Liver (tissue), 9 donors: ENCODE data around the gene DPP6. TPM values are rescaled to one million over a fixed set of nuclear protein-coding genes. Genes with fewer than 3 reads are reported as not detected.

Source experiments
- DNase-seq: peaks from one replicate; pipeline ENCODE4 v3.0.0-alpha.2; 2017; ENCODE audit warnings: low spot score
- H3K27ac ChIP-seq, 2 donors: one replicate each; pipeline ENCODE4 v1.7.0; 2013; ENCODE audit warnings: inconsistent platforms in 2 of 2, low read length in 2 of 2, control low read depth in 1 of 2, low read depth in 1 of 2, mild to moderate bottlenecking in 1 of 2
- H3K27me3 ChIP-seq, 4 donors: one replicate each; pipeline versions ENCODE4 v1.6.1 to v1.7.0; 2013; ENCODE audit warnings: low read length in 3 of 4, inconsistent platforms in 1 of 4, mild to moderate bottlenecking in 1 of 4, moderate library complexity in 1 of 4; ENCODE audit not compliant: control insufficient read depth in 4 of 4, insufficient read depth in 4 of 4
- H3K36me3 ChIP-seq, 4 donors: one replicate each; pipeline versions ENCODE4 v1.6.1 to v1.7.0; 2013; ENCODE audit warnings: low read length in 3 of 4, mild to moderate bottlenecking in 3 of 4, low read depth in 1 of 4, moderate library complexity in 1 of 4; ENCODE audit not compliant: control insufficient read depth in 4 of 4, insufficient read depth in 3 of 4
- H3K4me1 ChIP-seq, 4 donors: one replicate each; pipeline versions ENCODE4 v1.6.1 to v1.7.0; 2013; ENCODE audit warnings: low read length in 3 of 4, mild to moderate bottlenecking in 3 of 4, moderate library complexity in 1 of 4; ENCODE audit not compliant: control insufficient read depth in 4 of 4, insufficient read depth in 4 of 4
- H3K4me3 ChIP-seq, 3 donors: one replicate each; pipeline versions ENCODE4 v1.6.1 to v1.7.0; 2013; ENCODE audit warnings: low read length in 3 of 3, control low read depth in 1 of 3, low read depth in 1 of 3, mild to moderate bottlenecking in 1 of 3
- H3K9ac ChIP-seq, 2 donors: one replicate each; pipeline ENCODE4 v1.7.0; 2013; ENCODE audit warnings: low read length in 2 of 2, mild to moderate bottlenecking in 2 of 2, moderate library complexity in 2 of 2, control low read depth in 1 of 2, low read depth in 1 of 2
- H3K9me3 ChIP-seq, 4 donors: one replicate each; pipeline versions ENCODE4 v1.6.1 to v1.7.0; 2013; ENCODE audit warnings: low read length in 3 of 4; ENCODE audit not compliant: control insufficient read depth in 4 of 4
- ATF3 ChIP-seq: IDR thresholded peaks from 2 replicates; pipeline ENCODE4 v1.6.1; 2016; ENCODE audit warnings: antibody characterized with exemption
- CTCF ChIP-seq: fragments of 150-350 bp; IDR thresholded peaks from 2 replicates; pipeline ENCODE4 v1.5.1; 2017; ENCODE audit warnings: improper control_type of control experiment, low read depth, low read length; ENCODE audit not compliant: missing input control
- EGR1 ChIP-seq, 2 donors: IDR thresholded peaks; 2 replicates each; pipeline ENCODE4 v1.6.1; 2016 to 2018; ENCODE audit warnings: antibody characterized with exemption in 2 of 2, low read depth in 2 of 2
- FOXA1 ChIP-seq: IDR thresholded peaks from 2 replicates; pipeline ENCODE4 v1.6.1; 2016; ENCODE audit warnings: antibody characterized with exemption
- GABPA ChIP-seq, 2 donors: IDR thresholded peaks in 1 of 2; conservative IDR thresholded peaks in 1 of 2; 2 replicates each; pipeline ENCODE4 v1.6.1; 2016; ENCODE audit warnings: antibody characterized with exemption in 2 of 2, mild to moderate bottlenecking in 1 of 2, moderate library complexity in 1 of 2
- JUND ChIP-seq, 2 donors: IDR thresholded peaks; 2 replicates each; pipeline ENCODE4 v1.6.1; 2016; ENCODE audit warnings: antibody characterized with exemption in 2 of 2
- NR2F2 ChIP-seq: IDR thresholded peaks from 2 replicates; pipeline ENCODE4 v1.6.1; 2016; ENCODE audit warnings: antibody characterized with exemption
- RAD21 ChIP-seq, 2 donors: IDR thresholded peaks; 2 replicates each; pipeline ENCODE4 v1.6.1; 2016; ENCODE audit warnings: antibody characterized with exemption in 2 of 2, mild to moderate bottlenecking in 2 of 2
- RXRA ChIP-seq, 2 donors: IDR thresholded peaks; 2 replicates each; pipeline ENCODE4 v1.6.1; 2017 to 2018; ENCODE audit warnings: antibody characterized with exemption in 2 of 2, mild to moderate bottlenecking in 1 of 2
- SP1 ChIP-seq: IDR thresholded peaks from 2 replicates; pipeline ENCODE4 v1.6.1; 2018; ENCODE audit warnings: antibody characterized with exemption, mild to moderate bottlenecking
- YY1 ChIP-seq: IDR thresholded peaks from 2 replicates; pipeline ENCODE4 v1.6.1; 2016; ENCODE audit warnings: antibody characterized with exemption, mild to moderate bottlenecking
- ZBTB33 ChIP-seq: IDR thresholded peaks from 2 replicates; pipeline ENCODE4 v1.6.1; 2016; ENCODE audit warnings: antibody characterized with exemption
- WGBS: extraction: QIAGEN DNeasy Blood & Tissue Kit; methylation state at CpG from one replicate; pipeline ENCODE4 v1.1.7; 2013; 5-methylcytosine and 5-hydroxymethylcytosine counted together
- polyA plus RNA-seq, 2 donors: library from polyadenylated mRNA; stranded (reverse) in 1 of 2; unstranded in 1 of 2; fragments of 200-250 nt in 1 of 2; fragments of >200 nt in 1 of 2; fragmentation: Nextera tagmentation in 1 of 2; extraction: Ambion mirVana in 1 of 2; gene quantifications; one replicate each; pipeline versions ENCODE4 v1.2.1 to v1.2.3, GENCODE V29; 2013 to 2015
- total RNA-seq, 2 donors: library from RNA; depleted of rRNA; stranded (reverse); fragments of >200 nt; gene quantifications; one replicate each; pipeline ENCODE4 v1.2.3, GENCODE V29; 2014
- TF ChIP-seq, protein P1 (sequence below): IDR thresholded peaks from 2 replicates; pipeline ENCODE4 v1.6.1; 2016; ENCODE audit warnings: antibody characterized with exemption, mild to moderate bottlenecking
- TF ChIP-seq, protein P2 (sequence below): IDR thresholded peaks from 2 replicates; pipeline ENCODE4 v1.6.1; 2016; ENCODE audit warnings: antibody characterized with exemption
- donor health status: healthy.
- donor health status: healthy.
- donor health status: healthy.
- donor health status: healthy.
- donor health status: healthy.

DPP6 gene
- total and polyA plus RNA-seq, 4 donors = 0.01 TPM; not detected in 3

GRCh38 chr7:154892459-154892858 lies 840.3 kb downstream of the DPP6 start:
- no peak overlapping the region for H3K9ac ChIP-seq
- no peak for DNase-seq
- H3K4me1 ChIP-seq = no peaks in the 10 kb centered on the region
- H3K9me3 ChIP-seq = no peaks in the 10 kb centered on the region
- no peak for TF ChIP-seq ATF3
- TF ChIP-seq, protein P1, sequence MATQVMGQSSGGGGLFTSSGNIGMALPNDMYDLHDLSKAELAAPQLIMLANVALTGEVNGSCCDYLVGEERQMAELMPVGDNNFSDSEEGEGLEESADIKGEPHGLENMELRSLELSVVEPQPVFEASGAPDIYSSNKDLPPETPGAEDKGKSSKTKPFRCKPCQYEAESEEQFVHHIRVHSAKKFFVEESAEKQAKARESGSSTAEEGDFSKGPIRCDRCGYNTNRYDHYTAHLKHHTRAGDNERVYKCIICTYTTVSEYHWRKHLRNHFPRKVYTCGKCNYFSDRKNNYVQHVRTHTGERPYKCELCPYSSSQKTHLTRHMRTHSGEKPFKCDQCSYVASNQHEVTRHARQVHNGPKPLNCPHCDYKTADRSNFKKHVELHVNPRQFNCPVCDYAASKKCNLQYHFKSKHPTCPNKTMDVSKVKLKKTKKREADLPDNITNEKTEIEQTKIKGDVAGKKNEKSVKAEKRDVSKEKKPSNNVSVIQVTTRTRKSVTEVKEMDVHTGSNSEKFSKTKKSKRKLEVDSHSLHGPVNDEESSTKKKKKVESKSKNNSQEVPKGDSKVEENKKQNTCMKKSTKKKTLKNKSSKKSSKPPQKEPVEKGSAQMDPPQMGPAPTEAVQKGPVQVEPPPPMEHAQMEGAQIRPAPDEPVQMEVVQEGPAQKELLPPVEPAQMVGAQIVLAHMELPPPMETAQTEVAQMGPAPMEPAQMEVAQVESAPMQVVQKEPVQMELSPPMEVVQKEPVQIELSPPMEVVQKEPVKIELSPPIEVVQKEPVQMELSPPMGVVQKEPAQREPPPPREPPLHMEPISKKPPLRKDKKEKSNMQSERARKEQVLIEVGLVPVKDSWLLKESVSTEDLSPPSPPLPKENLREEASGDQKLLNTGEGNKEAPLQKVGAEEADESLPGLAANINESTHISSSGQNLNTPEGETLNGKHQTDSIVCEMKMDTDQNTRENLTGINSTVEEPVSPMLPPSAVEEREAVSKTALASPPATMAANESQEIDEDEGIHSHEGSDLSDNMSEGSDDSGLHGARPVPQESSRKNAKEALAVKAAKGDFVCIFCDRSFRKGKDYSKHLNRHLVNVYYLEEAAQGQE = no peak
- 49% methylated on average over 28 of the region's 28 CpGs for WGBS
- H3K4me3 ChIP-seq = no peak overlapping the region
- H3K27ac ChIP-seq = no peak overlapping the region
- peaks cover 0 to 2% (median 0%) of the 10 kb centered on the region in 4 donors for H3K27me3 ChIP-seq
- H3K36me3 ChIP-seq = no peaks in the 10 kb centered on the region

- peaks cover 0 to 2% (median 0%) of the 10 kb centered on the region in 4 donors for H3K27me3 ChIP-seq
- H3K27ac ChIP-seq = no peak overlapping the region
- H3K4me1 ChIP-seq = no peaks in the 10 kb centered on the region
- TF ChIP-seq GABPA (IDR thresholded peaks at IDR 0.05 in 1 of 2, conservative IDR thresholded peaks at IDR 0.05 in 1 of 2) = no peak
- TF ChIP-seq FOXA1 = no peak
- no peak for TF ChIP-seq NR2F2
- TF ChIP-seq ATF3 = no peak
- TF ChIP-seq, protein P2, sequence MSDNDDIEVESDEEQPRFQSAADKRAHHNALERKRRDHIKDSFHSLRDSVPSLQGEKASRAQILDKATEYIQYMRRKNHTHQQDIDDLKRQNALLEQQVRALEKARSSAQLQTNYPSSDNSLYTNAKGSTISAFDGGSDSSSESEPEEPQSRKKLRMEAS = no peak
- TF ChIP-seq SP1 = no peak
- TF ChIP-seq JUND (IDR thresholded peaks at IDR 0.05) = no peak
- TF ChIP-seq RAD21 (IDR thresholded peaks at IDR 0.05) = no peak
- no peak for TF ChIP-seq RXRA (IDR thresholded peaks at IDR 0.05)
- no peak for TF ChIP-seq ZBTB33
- no peak for TF ChIP-seq YY1
- TF ChIP-seq CTCF = no peak
- TF ChIP-seq EGR1 (IDR thresholded peaks at IDR 0.05; ENCODE audit: low read depth in 2 of 2) = no peak
- TF ChIP-seq, protein P1 = no peak
- no peak overlapping the region for H3K9ac ChIP-seq
- no peaks in the 10 kb centered on the region for H3K9me3 ChIP-seq
- no peaks in the 10 kb centered on the region for H3K36me3 ChIP-seq
- DNase-seq = no peak
- WGBS = 93% methylated on average over 11 of the region's 11 CpGs
- H3K4me3 ChIP-seq = no peak overlapping the region
Observed at GRCh38 chr7:154896076-154896475, 843.9 kb downstream of the DPP6 start.
